Mesothelial cell of epicardium (in vitro differentiated cells): Measurements from ENCODE around the gene HS3ST3B1. TPM values are rescaled to one million over a fixed set of nuclear protein-coding genes. Genes with fewer than 3 reads are reported as not detected.
A peak's percentile ranks its signal among the peaks of the same experiment; 100 is the strongest.

ENCODE experiments used
- DNase-seq, 2 experiments: peaks; one replicate each; pipeline ENCODE4 v3.0.0; 2021; ENCODE audit warnings: low spot score in 2 of 2; ENCODE audit not compliant: unreplicated experiment in 2 of 2
- H3K27ac Mint-ChIP-seq: 2 replicates; pipeline ENCODE4 v1.8.0; 2021; ENCODE audit warnings: mixed read lengths
- H3K27me3 Mint-ChIP-seq: 2 replicates; pipeline ENCODE4 v1.8.0; 2021; ENCODE audit warnings: low read depth, mixed read lengths
- H3K36me3 Mint-ChIP-seq: 2 replicates; pipeline ENCODE4 v1.8.0; 2021; ENCODE audit warnings: mixed read lengths
- H3K4me1 Mint-ChIP-seq: 2 replicates; pipeline ENCODE4 v1.8.0; 2021; ENCODE audit warnings: mixed read lengths
- H3K4me3 Mint-ChIP-seq: 2 replicates; pipeline ENCODE4 v1.8.0; 2021; ENCODE audit warnings: mild to moderate bottlenecking, moderate library complexity, mixed read lengths
- H3K9me3 Mint-ChIP-seq: 2 replicates; pipeline ENCODE4 v1.8.0; 2021; ENCODE audit warnings: mixed read lengths
- total RNA-seq: library from RNA; stranded (reverse); gene quantifications from 3 replicates; pipeline ENCODE4 v1.2.1, GENCODE V29; 2021
- TF ChIP-seq, protein P1 (sequence below): fragments of 200-600 bp; sonication (generic); IDR thresholded peaks from one replicate; pipeline ENCODE4 v1.5.0; 2021; ENCODE audit warnings: antibody characterized with exemption; ENCODE audit not compliant: unreplicated experiment

The HS3ST3B1 gene
- 8.7 to 9.8 TPM (median 8.7 TPM) in 3 replicates for total RNA-seq

DNA sequence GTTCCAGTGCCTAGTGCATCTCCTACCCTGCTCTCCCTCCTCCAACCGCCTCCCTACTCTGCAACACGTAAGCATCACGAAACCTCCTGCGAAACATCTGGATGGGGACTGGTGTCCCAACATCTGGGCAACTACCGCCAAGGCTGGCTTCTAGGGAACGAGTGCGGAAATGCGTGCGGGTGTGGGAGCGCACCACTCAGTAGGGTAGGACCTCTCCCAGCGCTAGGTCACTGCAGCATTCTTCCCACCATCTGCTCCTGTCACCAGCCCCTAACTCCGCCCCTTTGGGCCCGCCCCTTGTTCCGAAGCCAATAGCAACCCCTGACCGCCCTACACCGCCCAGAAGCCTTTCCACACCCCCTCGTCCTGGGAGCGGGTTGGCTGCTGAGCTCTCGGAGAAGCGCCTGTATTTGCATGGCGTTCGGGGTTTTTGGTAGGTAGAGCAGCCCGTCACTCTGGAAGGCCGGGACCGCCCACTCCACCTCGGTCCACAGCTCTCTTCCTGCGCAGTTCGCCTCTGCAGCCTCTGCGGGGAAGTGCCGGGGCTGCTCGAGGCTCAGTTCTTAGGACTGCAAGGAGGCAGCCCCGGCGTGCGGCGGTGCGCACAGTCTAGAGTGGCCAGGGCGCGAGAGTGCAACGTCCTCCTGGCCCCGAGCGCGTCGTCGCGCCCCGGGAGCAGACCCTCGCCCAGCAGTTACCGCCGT, at the start of gene HS3ST3B1:
Gene HS3ST3B1, plus strand, starts transcription at position 507 of the 704 bp plus-strand sequence. CDS start 438 bp downstream, outside the sequence.
- TF ChIP-seq, protein P1, sequence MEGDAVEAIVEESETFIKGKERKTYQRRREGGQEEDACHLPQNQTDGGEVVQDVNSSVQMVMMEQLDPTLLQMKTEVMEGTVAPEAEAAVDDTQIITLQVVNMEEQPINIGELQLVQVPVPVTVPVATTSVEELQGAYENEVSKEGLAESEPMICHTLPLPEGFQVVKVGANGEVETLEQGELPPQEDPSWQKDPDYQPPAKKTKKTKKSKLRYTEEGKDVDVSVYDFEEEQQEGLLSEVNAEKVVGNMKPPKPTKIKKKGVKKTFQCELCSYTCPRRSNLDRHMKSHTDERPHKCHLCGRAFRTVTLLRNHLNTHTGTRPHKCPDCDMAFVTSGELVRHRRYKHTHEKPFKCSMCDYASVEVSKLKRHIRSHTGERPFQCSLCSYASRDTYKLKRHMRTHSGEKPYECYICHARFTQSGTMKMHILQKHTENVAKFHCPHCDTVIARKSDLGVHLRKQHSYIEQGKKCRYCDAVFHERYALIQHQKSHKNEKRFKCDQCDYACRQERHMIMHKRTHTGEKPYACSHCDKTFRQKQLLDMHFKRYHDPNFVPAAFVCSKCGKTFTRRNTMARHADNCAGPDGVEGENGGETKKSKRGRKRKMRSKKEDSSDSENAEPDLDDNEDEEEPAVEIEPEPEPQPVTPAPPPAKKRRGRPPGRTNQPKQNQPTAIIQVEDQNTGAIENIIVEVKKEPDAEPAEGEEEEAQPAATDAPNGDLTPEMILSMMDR = no peak
- Mint-ChIP-seq H3K27ac (peak within 1 kb of the TSS; percentile 83), H3K27me3 (peaks cover 84% of the 10 kb centered on the region), H3K9me3 (no peaks in the 10 kb centered on the region), H3K4me3 (peak within 1 kb of the TSS; percentile 86), H3K4me1 (peaks cover 43% of the 10 kb centered on the region), H3K36me3 (no peaks in the 10 kb centered on the region)
- DNase-seq = peak; percentile 94 to 99

DNA sequence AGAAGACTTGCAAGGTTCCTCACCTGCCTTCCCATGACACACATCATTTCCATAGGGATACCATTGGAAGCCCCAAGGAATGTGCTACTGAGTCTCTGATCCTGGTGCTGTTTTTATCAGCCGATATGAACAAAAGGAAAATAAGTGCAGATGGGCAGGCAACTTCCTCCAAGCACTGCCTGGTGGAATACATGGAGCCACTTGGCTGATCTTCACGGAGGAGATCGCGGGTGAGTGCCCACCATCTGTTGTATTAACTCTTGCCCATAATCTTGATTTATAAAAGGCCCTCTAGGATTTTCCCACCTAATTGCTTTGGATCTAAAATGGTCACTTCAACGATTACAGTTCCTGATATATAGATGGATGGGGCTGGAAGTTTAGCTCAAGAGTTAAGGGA, 39.5 kb upstream of the HS3ST3B1 start:
- H3K4me1 Mint-ChIP-seq = no peaks in the 10 kb centered on the region
- H3K27me3 Mint-ChIP-seq = peaks cover 34% of the 10 kb centered on the region
- no peaks in the 10 kb centered on the region for H3K36me3 Mint-ChIP-seq
- no peak overlapping the region for H3K4me3 Mint-ChIP-seq
- no peak overlapping the region for H3K27ac Mint-ChIP-seq
- no peak for DNase-seq
- H3K9me3 Mint-ChIP-seq = no peaks in the 10 kb centered on the region
- TF ChIP-seq, protein P1 = no peak

DNA sequence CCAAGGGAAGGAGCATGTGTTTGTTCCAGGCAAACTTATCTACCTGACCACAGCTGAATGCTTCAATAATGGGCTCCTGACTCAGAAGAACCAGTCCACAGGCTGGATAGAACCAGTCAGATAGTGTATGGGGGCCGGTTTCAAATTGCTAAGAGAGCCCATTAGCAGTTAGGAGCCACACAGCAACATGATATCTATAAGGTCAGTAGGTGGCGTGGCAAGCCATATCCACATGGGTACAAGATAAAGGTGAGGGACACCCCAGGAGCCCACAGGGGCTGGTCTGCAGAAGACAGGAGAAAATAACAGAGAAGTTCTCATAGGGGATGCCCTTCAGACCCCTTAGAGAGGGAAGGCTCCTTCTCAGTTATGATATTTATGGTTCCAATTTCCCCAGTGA, 32.6 kb upstream of the HS3ST3B1 start:
- Mint-ChIP-seq H3K27ac (no peak overlapping the region), H3K4me3 (no peak overlapping the region), H3K4me1 (no peaks in the 10 kb centered on the region), H3K27me3 (peaks cover 49% of the 10 kb centered on the region), H3K36me3 (no peaks in the 10 kb centered on the region), H3K9me3 (peaks cover 6% of the 10 kb centered on the region)
- no peak for DNase-seq
- TF ChIP-seq, protein P1 = no peak

DNA sequence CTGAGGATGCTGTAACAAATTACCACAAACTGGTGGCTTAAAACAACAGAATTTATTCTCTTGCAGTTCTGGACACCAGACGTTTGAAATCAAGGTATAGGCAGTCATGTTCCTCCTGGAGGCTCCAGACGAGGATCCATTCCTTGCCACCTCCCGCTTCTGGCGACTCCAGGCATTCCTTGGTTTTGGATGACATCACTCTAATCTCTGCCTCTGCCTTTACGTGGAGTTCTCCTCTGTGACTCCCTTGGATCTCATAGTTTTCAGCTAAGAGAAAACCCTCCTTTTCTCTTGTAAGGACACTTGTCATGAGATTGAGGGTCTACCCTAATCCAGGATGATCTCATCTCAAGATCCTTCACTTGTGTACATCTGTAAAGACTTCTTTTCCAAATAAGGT, 31.4 kb upstream of the HS3ST3B1 start:
- TF ChIP-seq, protein P1 = no peak
- Mint-ChIP-seq H3K4me3 (no peak overlapping the region), H3K9me3 (peaks cover 12% of the 10 kb centered on the region), H3K36me3 (no peaks in the 10 kb centered on the region), H3K27me3 (peaks cover 40% of the 10 kb centered on the region), H3K27ac (no peak overlapping the region), H3K4me1 (no peaks in the 10 kb centered on the region)
- no peak for DNase-seq

DNA sequence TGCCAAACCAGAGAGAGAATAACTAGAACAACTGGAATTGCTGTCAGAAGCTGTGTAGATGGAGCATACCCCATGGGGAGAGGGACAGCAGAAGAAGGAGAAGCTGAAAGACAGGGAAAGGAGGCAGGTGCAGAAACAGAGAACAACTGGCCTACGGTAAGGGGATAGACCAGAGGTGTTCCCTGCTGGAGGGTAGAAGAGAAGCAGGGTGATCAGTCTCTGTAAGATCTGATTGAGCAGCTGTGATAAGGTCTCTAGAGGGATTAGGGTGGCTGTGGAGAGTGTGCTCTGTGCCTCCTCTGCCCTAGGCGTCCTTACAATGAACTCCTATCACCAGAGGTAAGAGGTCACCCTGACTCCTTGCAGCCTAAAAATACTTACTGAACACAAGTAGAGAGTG, 30.4 kb upstream of the HS3ST3B1 start:
- Mint-ChIP-seq H3K27ac (no peak overlapping the region), H3K27me3 (peaks cover 43% of the 10 kb centered on the region), H3K9me3 (peaks cover 17% of the 10 kb centered on the region), H3K4me3 (no peak overlapping the region), H3K4me1 (no peaks in the 10 kb centered on the region), H3K36me3 (no peaks in the 10 kb centered on the region)
- TF ChIP-seq, protein P1 = no peak
- DNase-seq = no peak
